GM12892 (cell line): ENCODE data around the gene LIPA.

Experiments used
- POLR2A ChIP-seq: IDR thresholded peaks from 2 replicates; pipeline ENCODE4 v1.6.1; 2011; ENCODE audit warnings: low read depth, low read length, control low read depth
- POLR2AphosphoS5 ChIP-seq: IDR thresholded peaks from 2 replicates; pipeline ENCODE4 v1.6.1; 2011; ENCODE audit warnings: low read depth, low read length, control low read depth

- TF ChIP-seq POLR2AphosphoS5 (no peak), POLR2A (no peak)
These were observed 54.1 kb downstream of the LIPA start for GRCh38 chr10:89197473-89197872.
